ENCODE measurements around the gene TMEM80.

DNA sequence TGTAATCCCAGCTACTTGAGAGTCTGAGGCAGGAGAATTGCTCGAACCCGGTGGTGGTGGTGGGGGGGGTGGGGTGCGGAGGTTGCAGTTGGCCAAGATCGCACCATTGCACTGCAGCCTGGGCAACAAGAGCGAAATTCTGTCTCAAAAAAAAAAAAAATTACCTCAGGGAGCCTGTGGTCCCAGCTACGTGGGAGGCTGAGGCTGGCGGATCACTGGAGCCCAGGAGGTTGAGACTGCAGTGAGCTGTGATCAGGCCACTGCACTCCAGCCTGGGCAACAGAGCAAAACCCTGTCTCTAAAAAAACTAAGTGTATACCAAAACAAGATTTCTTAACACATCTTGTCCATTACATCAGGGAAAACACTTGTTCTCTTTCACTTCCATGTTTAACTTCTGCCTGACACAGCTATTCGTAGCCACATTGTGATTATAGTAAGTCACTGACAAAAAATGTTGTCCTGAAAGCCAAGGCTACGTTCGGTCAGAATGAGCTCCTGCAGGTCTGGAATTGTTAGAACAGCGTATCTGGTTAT is 1.4 kb downstream of the TMEM80 start:
- no peak for TF ChIP-seq CTCF (IDR thresholded peaks at IDR 0.05)
- no peak for TF ChIP-seq EZH2phosphoT487 (IDR thresholded peaks at IDR 0.05)
- TF ChIP-seq EZH2 (IDR thresholded peaks at IDR 0.05), result no peak

Data from neural progenitor cell (in vitro differentiated cells).